Lower leg skin (tissue), 4 donors: ENCODE data around the gene HSD17B12. TPM values are rescaled to one million over a fixed set of nuclear protein-coding genes. Genes with fewer than 3 reads are reported as not detected.
A peak's percentile ranks its signal among the peaks of the same experiment; 100 is the strongest.
"Not testable (repeated sequence)": the region's sequence is repeated elsewhere in the genome, so short reads cannot be mapped to it uniquely, and the experiment has no call there.

ENCODE experiments used
- DNase-seq, 2 donors: peaks; one replicate each; pipeline ENCODE4 v3.0.0-alpha.2; 2019; ENCODE audit warnings: low spot score in 2 of 2
- H3K4me3 ChIP-seq: fragments of 200-600 bp; sonication (generic); 2 replicates; pipeline ENCODE4 v1.5.1; 2017; ENCODE audit warnings: mild to moderate bottlenecking, low read depth; ENCODE audit not compliant: poor library complexity, severe bottlenecking
- POLR2A ChIP-seq, 2 donors: fragments of 450-650 bp; IDR thresholded peaks; one replicate each; pipeline ENCODE4 v1.6.1; 2016 to 2017; ENCODE audit warnings: antibody characterized with exemption in 2 of 2, mild to moderate bottlenecking in 1 of 2, moderate library complexity in 1 of 2
- WGBS, 2 donors: methylation state at CpG; one replicate each; pipeline ENCODE4 v1.1.5; 2018; 5-methylcytosine and 5-hydroxymethylcytosine counted together
- intact Hi-C: fragments of 100-400 bp; cut with DNase I; formaldehyde crosslinking; loops from one replicate; pipeline ENCODE4 v1.15.0; 2023; ENCODE audit warnings: low total_unique reads
- total RNA-seq, 4 donors: library from RNA; depleted of rRNA; stranded (reverse); fragments of >200 nt; gene quantifications; one replicate each; pipeline ENCODE4 v1.1.0, GENCODE V29; 2016
- TF ChIP-seq, protein P1 (sequence below), 3 donors: fragments of 450-650 bp; IDR thresholded peaks; one replicate each; pipeline ENCODE4 v1.5.1; 2016; ENCODE audit warnings: antibody characterized with exemption in 3 of 3, mild to moderate bottlenecking in 3 of 3, moderate library complexity in 2 of 3

The HSD17B12 gene
- total RNA-seq, 4 donors from 2014 or later: 32.0 to 69.7 (median 46.6) TPM

DNA sequence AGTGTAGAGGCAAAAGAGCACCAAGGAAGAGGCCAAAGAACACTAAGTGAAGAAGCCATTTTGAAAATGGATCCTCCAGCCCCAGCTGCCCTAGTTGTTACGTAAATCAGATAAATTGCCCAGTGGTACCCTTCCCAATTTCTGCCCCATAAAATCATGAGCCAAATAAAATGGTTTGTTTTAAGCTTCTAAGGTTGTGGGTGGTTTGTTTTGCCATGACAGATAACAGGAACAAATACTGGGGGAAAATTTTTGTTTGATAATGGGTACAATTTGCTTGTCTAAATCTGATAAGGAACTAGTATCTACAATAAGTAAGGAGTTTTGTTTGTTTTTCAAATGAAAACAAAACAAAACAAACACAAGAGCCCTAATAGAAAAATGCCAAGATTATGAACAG lies 30.6 kb upstream of the HSD17B12 start:
- no peak for DNase-seq
- 96 to 98% methylated on average over 1 of the region's 1 CpG for WGBS, 2 donors
- no peak overlapping the region for H3K4me3 ChIP-seq
- TF ChIP-seq, protein P1, sequence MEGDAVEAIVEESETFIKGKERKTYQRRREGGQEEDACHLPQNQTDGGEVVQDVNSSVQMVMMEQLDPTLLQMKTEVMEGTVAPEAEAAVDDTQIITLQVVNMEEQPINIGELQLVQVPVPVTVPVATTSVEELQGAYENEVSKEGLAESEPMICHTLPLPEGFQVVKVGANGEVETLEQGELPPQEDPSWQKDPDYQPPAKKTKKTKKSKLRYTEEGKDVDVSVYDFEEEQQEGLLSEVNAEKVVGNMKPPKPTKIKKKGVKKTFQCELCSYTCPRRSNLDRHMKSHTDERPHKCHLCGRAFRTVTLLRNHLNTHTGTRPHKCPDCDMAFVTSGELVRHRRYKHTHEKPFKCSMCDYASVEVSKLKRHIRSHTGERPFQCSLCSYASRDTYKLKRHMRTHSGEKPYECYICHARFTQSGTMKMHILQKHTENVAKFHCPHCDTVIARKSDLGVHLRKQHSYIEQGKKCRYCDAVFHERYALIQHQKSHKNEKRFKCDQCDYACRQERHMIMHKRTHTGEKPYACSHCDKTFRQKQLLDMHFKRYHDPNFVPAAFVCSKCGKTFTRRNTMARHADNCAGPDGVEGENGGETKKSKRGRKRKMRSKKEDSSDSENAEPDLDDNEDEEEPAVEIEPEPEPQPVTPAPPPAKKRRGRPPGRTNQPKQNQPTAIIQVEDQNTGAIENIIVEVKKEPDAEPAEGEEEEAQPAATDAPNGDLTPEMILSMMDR (IDR thresholded peaks at IDR 0.05): no peak
- TF ChIP-seq POLR2A (IDR thresholded peaks at IDR 0.05): no peak
- intact Hi-C loops: no loop called here

DNA sequence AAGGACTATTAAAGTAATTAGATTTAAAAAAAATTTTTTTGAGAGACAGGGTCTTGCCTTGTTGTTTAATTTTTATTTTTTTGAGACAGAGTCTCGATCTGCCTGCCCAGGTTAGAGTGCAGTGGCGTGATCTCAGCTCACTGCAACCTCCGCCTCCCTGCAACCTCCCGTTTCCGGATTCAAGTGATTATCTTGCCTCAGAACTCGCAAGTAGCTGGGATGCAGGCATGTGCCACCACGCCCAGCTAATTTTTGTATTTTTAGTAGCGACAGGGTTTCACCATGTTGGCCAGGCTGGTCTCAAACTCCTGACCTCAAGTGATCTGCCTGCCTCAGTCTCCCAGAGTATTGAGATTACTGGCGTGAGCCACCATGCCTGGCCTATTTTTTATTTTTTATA lies 17.5 kb upstream of the HSD17B12 start:
- intact Hi-C loops, H3K4me3 ChIP-seq, DNase-seq: not testable (repeated sequence)
- 80 to 84% methylated on average over 9 of the region's 9 CpGs for WGBS, 2 donors

DNA sequence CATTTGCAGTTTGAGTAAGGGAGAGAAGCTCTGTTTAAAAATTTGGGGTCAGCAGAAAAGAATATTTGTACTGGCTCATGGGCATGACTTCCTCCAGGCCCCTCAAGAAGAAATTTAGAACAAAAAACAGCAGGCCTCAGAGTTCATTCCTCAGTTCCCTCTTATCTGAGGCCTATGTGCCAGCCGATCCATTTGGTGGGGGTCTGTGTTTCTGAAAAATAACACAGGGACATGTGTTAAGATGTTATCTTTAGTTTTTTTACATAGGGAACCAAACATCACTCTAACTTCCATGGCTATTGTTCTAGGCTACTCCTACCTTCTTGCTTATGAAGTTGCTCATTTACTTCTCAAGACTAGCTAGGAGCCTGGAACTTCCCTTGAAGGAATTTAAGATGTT lies 16.2 kb upstream of the HSD17B12 start:
- no peak for DNase-seq
- TF ChIP-seq, protein P1 (IDR thresholded peaks at IDR 0.05): no peak
- no peak for TF ChIP-seq POLR2A (IDR thresholded peaks at IDR 0.05)
- H3K4me3 ChIP-seq: no peak overlapping the region
- intact Hi-C loops: no loop called here
- 88 to 89% methylated on average over 1 of the region's 1 CpG for WGBS, 2 donors

DNA sequence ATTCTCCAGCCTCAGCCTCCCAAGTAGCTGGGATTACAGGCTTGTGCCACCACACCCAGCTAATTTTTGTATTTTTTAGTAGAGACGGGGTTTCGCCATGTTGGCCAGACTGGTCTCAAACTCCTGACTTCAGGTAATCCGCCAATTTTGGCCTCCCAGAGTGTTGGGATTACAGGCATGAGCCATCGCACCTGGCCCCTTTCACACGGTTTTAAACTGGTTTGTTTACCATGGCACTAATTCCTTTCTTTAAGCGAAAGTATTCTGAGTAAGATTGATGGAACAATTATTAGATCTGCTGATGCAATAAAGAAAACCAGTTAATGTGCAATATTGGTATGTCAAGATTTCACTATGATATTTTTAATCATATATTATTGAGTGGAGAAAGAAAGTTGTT lies 9.3 kb upstream of the HSD17B12 start:
- intact Hi-C loops, DNase-seq, H3K4me3 ChIP-seq: not testable (repeated sequence)
- WGBS, 2 donors: 89 to 90% methylated on average over 6 of the region's 6 CpGs

DNA sequence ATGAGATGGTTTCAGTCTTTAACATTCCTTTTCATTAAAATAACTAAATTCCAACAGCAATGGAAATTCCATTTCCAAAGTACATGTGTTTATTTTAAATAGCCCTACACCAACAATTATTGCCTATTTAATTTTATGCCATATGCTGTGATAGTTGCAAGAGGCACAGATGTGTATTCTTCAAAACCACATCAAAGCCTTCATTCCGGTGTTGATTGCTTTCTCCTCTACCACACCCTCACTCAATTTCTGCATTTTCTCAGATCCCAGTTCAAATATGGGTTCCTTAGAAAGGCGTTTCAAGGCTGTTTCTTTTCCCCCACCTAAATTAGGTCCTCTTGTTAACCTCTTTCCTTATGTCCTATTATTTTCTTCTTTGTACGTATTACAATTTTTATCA lies 6.0 kb upstream of the HSD17B12 start:
- TF ChIP-seq, protein P1 (IDR thresholded peaks at IDR 0.05): no peak
- no peak for TF ChIP-seq POLR2A (IDR thresholded peaks at IDR 0.05)
- no peak overlapping the region for H3K4me3 ChIP-seq
- intact Hi-C loops: no loop called here
- DNase-seq: no peak
- 33 to 35% methylated on average over 3 of the region's 3 CpGs for WGBS, 2 donors

DNA sequence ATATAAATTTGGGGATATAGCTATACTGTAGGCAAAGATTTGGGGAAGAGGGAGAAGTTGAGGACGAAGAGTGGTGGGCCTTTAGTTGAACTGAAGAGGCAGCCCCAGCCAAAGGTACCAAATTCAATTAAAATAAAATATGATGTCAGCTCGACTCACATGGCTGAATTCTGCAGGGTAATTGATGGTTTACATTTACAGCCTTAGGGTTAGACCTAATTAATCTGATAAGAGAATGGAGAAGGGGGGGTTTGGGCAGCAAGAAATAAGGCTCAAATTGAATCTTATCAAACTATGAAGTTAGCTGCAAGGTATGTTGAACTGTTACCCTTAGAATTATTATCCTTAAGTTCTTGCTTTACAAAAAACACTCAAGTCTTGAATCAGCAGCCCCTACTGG lies 3.6 kb upstream of the HSD17B12 start:
- 46% methylated on average over 2 of the region's 2 CpGs for WGBS, 2 donors
- intact Hi-C loops: no loop called here
- no peak overlapping the region for H3K4me3 ChIP-seq
- DNase-seq: no peak
- TF ChIP-seq, protein P1 (IDR thresholded peaks at IDR 0.05): no peak
- TF ChIP-seq POLR2A (IDR thresholded peaks at IDR 0.05): no peak

DNA sequence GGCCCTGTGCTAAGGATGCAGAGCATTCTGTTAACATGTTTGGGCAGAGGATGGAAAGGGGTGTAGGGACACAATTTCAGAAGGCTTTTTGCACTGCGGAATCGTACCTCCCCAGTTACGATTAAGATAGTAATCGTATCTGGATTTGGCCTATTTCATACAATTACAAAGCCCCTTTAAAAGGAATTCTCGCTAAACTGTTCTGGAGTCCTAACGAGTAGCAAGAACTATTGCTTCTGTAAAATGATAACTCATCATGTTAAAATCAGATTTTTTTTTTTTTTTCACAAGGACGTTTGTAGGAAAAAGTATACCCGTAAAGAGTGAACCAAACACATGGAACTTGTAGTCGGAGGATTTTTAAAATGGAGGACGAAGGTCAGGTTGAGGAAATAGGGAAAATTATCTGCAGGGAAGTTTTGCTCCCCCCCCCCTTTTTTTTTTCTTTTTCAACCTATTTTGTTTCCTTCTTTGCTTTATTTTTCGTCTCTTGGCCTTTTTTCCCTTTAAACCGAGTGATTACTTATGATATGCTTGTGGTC lies 934 bp downstream of the HSD17B12 start:
- intact Hi-C loops: no loop called here
- no peak for DNase-seq
- 4 to 10% methylated on average over 12 of the region's 12 CpGs for WGBS, 2 donors
- TF ChIP-seq, protein P1 (IDR thresholded peaks at IDR 0.05): no peak
- TF ChIP-seq POLR2A (IDR thresholded peaks at IDR 0.05): no peak
- H3K4me3 ChIP-seq: peak overlapping the region; percentile 81

DNA sequence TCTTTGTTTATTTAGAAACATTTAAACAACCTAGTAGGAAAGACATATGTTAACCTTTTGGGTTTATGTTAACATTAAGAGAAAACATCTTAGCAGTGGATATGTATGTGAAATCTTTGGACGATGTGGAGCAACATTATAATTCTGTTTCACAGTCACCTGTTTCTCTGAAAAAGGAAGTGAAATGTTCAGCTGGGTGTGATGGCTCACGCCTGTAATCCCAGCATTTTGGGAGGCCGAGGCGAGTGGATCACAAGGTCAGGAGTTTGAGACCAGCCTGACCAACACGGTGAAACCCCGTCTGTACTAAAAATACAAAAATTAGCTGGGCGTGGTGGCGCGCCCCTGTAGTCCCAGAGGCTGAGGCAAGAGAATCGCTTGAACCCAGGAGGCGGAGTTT lies 1.5 kb downstream of the HSD17B12 start:
- intact Hi-C loops, DNase-seq, H3K4me3 ChIP-seq: not testable (repeated sequence)
- WGBS, 2 donors: 85 to 87% methylated on average over 11 of the region's 11 CpGs
